A673 (cell line): ENCODE results near the gene DLGAP5.

ENCODE experiments used
- CTCF ChIP-seq: fragments of 300-800, 200-600 bp; sonication (generic); conservative IDR thresholded peaks from 2 replicates; pipeline ENCODE4 v1.5.1; 2017; ENCODE audit warnings: low read depth, mild to moderate bottlenecking, antibody characterized with exemption, low read length, moderate library complexity, mixed read lengths
- EZH2 ChIP-seq: fragments of 200-600 bp; sonication (generic); IDR thresholded peaks from 2 replicates; pipeline ENCODE4 v1.6.1; 2017; ENCODE audit warnings: borderline replicate concordance, low read depth, mild to moderate bottlenecking, mixed read lengths, antibody characterized with exemption, low read length; ENCODE audit not compliant: poor library complexity, severe bottlenecking

- TF ChIP-seq CTCF: no peak
- no peak for TF ChIP-seq EZH2
Observed at GRCh38 chr14:55120571-55121495, 70.6 kb downstream of the DLGAP5 start.
